Measurements from ENCODE around the gene C9orf40. TPM values are rescaled to one million over a fixed set of nuclear protein-coding genes. Genes with fewer than 3 reads are reported as not detected.

The C9orf40 gene
- total RNA-seq, 1 donor from 2014 or later = 4.0 TPM

DNA sequence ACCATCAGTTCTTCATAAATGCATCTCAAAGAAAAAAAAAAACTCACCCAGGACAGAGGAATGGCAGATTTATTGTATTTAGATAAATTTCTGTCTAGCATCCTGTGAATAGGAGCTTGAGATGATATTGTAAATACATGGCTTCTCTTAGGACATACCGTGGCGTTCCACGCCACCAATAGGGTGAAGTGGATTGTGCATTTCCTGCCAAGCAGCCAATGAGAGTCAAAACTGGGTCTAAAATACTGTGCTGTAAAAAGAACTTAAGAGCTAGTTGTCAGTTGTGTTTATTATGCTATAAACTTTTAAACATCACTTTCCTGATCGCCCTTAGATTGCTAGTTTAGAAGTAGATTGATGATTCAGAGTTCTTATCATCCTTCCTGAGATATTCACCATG lies 44.0 kb downstream of the C9orf40 start:
- intact Hi-C loops (cut with DNase I) = no loop called here
- TF ChIP-seq, protein P1, sequence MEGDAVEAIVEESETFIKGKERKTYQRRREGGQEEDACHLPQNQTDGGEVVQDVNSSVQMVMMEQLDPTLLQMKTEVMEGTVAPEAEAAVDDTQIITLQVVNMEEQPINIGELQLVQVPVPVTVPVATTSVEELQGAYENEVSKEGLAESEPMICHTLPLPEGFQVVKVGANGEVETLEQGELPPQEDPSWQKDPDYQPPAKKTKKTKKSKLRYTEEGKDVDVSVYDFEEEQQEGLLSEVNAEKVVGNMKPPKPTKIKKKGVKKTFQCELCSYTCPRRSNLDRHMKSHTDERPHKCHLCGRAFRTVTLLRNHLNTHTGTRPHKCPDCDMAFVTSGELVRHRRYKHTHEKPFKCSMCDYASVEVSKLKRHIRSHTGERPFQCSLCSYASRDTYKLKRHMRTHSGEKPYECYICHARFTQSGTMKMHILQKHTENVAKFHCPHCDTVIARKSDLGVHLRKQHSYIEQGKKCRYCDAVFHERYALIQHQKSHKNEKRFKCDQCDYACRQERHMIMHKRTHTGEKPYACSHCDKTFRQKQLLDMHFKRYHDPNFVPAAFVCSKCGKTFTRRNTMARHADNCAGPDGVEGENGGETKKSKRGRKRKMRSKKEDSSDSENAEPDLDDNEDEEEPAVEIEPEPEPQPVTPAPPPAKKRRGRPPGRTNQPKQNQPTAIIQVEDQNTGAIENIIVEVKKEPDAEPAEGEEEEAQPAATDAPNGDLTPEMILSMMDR (IDR thresholded peaks at IDR 0.05) = no peak

DNA sequence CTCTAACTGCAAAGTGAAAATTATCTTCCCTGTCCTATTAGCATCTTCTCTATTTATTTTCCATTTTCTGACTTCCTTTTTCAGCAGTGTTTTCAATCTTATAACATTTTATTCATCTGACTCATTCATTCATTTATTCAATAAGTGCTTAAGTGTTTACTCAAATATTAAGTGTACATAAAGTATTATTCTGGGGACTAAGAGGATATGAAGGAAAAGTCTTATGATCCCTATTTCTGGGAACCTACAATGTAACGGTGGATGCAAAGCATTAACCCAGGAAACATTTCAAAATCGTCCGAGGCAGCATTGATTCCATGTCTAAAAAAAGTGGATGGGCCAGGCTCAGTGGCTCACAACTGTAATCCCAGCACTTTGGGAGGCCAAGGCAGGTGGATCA lies 45.6 kb downstream of the C9orf40 start:
- DNase-seq (no peak), ATAC-seq (no peak)
- TF ChIP-seq, protein P1 (IDR thresholded peaks at IDR 0.05) = no peak
- H3K4me1 ChIP-seq = no peaks in the 10 kb centered on the region
- no peaks in the 10 kb centered on the region for H3K27me3 ChIP-seq (ENCODE audit: low read depth)
- no peak overlapping the region for H3K27ac ChIP-seq
- H3K36me3 ChIP-seq = no peaks in the 10 kb centered on the region
- no peaks in the 10 kb centered on the region for H3K9me3 ChIP-seq
- intact Hi-C loops (cut with DNase I) = no loop called here
- no peak overlapping the region for H3K4me3 ChIP-seq

More for the DNA sequence above, 44.0 kb downstream of the C9orf40 start:
- Histone ChIP-seq H3K27me3 (ENCODE audit: low read depth) (no peaks in the 10 kb centered on the region), H3K4me1 (no peaks in the 10 kb centered on the region), H3K27ac (no peak overlapping the region), H3K9me3 (no peaks in the 10 kb centered on the region), H3K36me3 (no peaks in the 10 kb centered on the region), H3K4me3 (no peak overlapping the region)
- ATAC-seq = no peak
- no peak for DNase-seq

DNA sequence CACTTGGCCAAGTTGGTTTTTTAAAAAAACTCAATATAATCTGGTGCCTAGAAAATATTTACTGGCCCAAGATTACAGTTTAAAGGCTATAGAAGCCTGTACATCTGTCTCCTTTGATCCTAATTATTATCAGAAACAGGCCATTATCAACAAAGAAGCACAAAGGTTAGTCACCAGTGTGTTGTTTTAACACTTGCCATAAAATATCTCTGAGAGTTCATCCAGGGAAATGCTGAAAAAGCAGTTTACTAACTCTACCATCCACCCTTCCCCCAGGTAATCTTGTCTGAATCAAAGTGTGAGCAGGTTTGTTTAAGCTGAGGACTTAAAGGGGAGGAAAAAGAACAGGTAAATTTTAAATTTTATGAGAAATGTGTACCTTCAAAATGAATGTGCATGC lies 51.7 kb downstream of the C9orf40 start:
- Histone ChIP-seq H3K9me3 (no peaks in the 10 kb centered on the region), H3K27ac (no peak overlapping the region), H3K4me1 (no peaks in the 10 kb centered on the region), H3K36me3 (no peaks in the 10 kb centered on the region), H3K4me3 (no peak overlapping the region), H3K27me3 (ENCODE audit: low read depth) (no peaks in the 10 kb centered on the region)
- DNase-seq (no peak), ATAC-seq (no peak)
- TF ChIP-seq, protein P1 (IDR thresholded peaks at IDR 0.05) = no peak
- intact Hi-C loops (cut with DNase I) = no loop called here

Other genes with a start within 250 kb of the C9orf40 start
- gene TRPM6, start 65.0 kb downstream of the C9orf40 start, total RNA-seq = 0.44 TPM
- gene CARNMT1, start 75.4 kb upstream of the C9orf40 start, total RNA-seq = 14.5 TPM
- gene NMRK1, start 135.2 kb upstream of the C9orf40 start, total RNA-seq = 38.5 TPM
- 91.2 TPM for gene OSTF1, start 135.6 kb upstream of the C9orf40 start, total RNA-seq

Data from lower lobe of right lung (tissue), 2 donors.